Measurements from ENCODE around the gene ALG12.

Gene ALG12

GRCh38 chr22:49910229-49911155, 7.7 kb downstream of the ALG12 start:
- no peak for DNase-seq

GRCh38 chr22:49909476-49910205, 8.6 kb downstream of the ALG12 start:
- no peak for DNase-seq

- DNase-seq = no peak
Observed at GRCh38 chr22:49907807-49908206, 10.4 kb downstream of the ALG12 start.

GRCh38 chr22:49906799-49907290, 11.4 kb downstream of the ALG12 start:
- no peak for DNase-seq

- DNase-seq = no peak
Observed at GRCh38 chr22:49906071-49906798, 12.0 kb downstream of the ALG12 start.

- DNase-seq = no peak
Observed at GRCh38 chr22:49905465-49905864, 12.8 kb downstream of the ALG12 start.

- DNase-seq = no peak
Observed at GRCh38 chr22:49904040-49904369, 14.2 kb downstream of the ALG12 start.

- no peak for DNase-seq
Observed at GRCh38 chr22:49903322-49904039, 14.8 kb downstream of the ALG12 start.

GRCh38 chr22:49901457-49901856, 16.8 kb downstream of the ALG12 start:
- no peak for DNase-seq

- no peak for DNase-seq
Observed at GRCh38 chr22:49900441-49901230, 17.6 kb downstream of the ALG12 start.

- no peak for DNase-seq
Observed at GRCh38 chr22:49899530-49899929, 18.7 kb downstream of the ALG12 start.

- DNase-seq = no peak
Observed at GRCh38 chr22:49897015-49897684, 21.1 kb downstream of the ALG12 start.

GRCh38 chr22:49896201-49896600, 22.0 kb downstream of the ALG12 start:
- DNase-seq = no peak

- DNase-seq = no peak
Observed at GRCh38 chr22:49894322-49895054, 23.8 kb downstream of the ALG12 start.

GRCh38 chr22:49893025-49893424, 25.2 kb downstream of the ALG12 start:
- no peak for DNase-seq

- no peak for DNase-seq
Observed at GRCh38 chr22:49892226-49892899, 25.9 kb downstream of the ALG12 start.

- no peak for DNase-seq
Observed at GRCh38 chr22:49889071-49889470, 29.2 kb downstream of the ALG12 start.

GRCh38 chr22:49887702-49888101, 30.5 kb downstream of the ALG12 start:
- DNase-seq = no peak

GRCh38 chr22:49887064-49887451, 31.2 kb downstream of the ALG12 start:
- DNase-seq = no peak

Data from activated CD4-positive, alpha-beta T cell treated with anti-CD3 and anti-CD28 coated beads, Interleukin-2, amount 50 U/mL, for 16 hours (primary cell).